Glutamatergic neuron (in vitro differentiated cells): Measurements from ENCODE around the gene OR6C4. TPM values are rescaled to one million over a fixed set of nuclear protein-coding genes. Genes with fewer than 3 reads are reported as not detected.
"Not testable (repeated sequence)": the region's sequence is repeated elsewhere in the genome, so short reads cannot be mapped to it uniquely, and the experiment has no call there.

Experiments used
- DNase-seq: peaks from one replicate; pipeline ENCODE4 v3.0.0; 2022
- H3K27ac Mint-ChIP-seq: one replicate; pipeline ENCODE4 v1.8.0; 2020; ENCODE audit warnings: mild to moderate bottlenecking, mixed read lengths, inconsistent platforms; ENCODE audit not compliant: unreplicated experiment
- H3K27me3 Mint-ChIP-seq: one replicate; pipeline ENCODE4 v1.8.0; 2020; ENCODE audit warnings: mild to moderate bottlenecking, moderate library complexity, mixed read lengths, inconsistent platforms; ENCODE audit not compliant: unreplicated experiment
- H3K36me3 Mint-ChIP-seq: one replicate; pipeline ENCODE4 v1.8.0; 2020; ENCODE audit warnings: mild to moderate bottlenecking, mixed read lengths, inconsistent platforms; ENCODE audit not compliant: unreplicated experiment
- H3K4me1 Mint-ChIP-seq: one replicate; pipeline ENCODE4 v1.8.0; 2020; ENCODE audit warnings: mild to moderate bottlenecking, low read depth, mixed read lengths, inconsistent platforms; ENCODE audit not compliant: unreplicated experiment
- H3K4me3 Mint-ChIP-seq: one replicate; pipeline ENCODE4 v1.8.0; 2020; ENCODE audit warnings: mild to moderate bottlenecking, mixed read lengths, inconsistent platforms; ENCODE audit not compliant: unreplicated experiment
- H3K9me3 Mint-ChIP-seq: one replicate; pipeline ENCODE4 v1.8.0; 2020; ENCODE audit warnings: mild to moderate bottlenecking, moderate library complexity, mixed read lengths, inconsistent platforms; ENCODE audit not compliant: unreplicated experiment
- CTCF ChIP-seq: fragments of 200-600 bp; sonication (generic); IDR thresholded peaks from one replicate; pipeline ENCODE4 v1.5.0; 2021; ENCODE audit not compliant: partially characterized antibody, unreplicated experiment
- total RNA-seq: library from RNA; stranded (reverse); fragmentation: NEBNext Ultra II Directional; extraction: Animal tissue kit (Norgen Biotek cat#: 25700); gene quantifications from one replicate; pipeline ENCODE4 v1.2.1, GENCODE V29; 2021; ENCODE audit not compliant: unreplicated experiment

OR6C4 gene
- total RNA-seq, 1 donor from 2014 or later: not detected

- Mint-ChIP-seq H3K27me3 (peaks cover 1% of the 10 kb centered on the region), H3K9me3 (no peaks in the 10 kb centered on the region)
Measured at GRCh38 chr12:55548756-55549155, 646 bp upstream of the OR6C4 start.

GRCh38 chr12:55554296-55554695 lies 4.9 kb downstream of the OR6C4 start:
- no peaks in the 10 kb centered on the region for H3K27me3 Mint-ChIP-seq
- no peaks in the 10 kb centered on the region for H3K9me3 Mint-ChIP-seq
- H3K36me3 Mint-ChIP-seq: peaks cover 9% of the 10 kb centered on the region
- no peak overlapping the region for H3K4me3 Mint-ChIP-seq
- no peak for TF ChIP-seq CTCF
- H3K27ac Mint-ChIP-seq: no peak overlapping the region
- no peak for DNase-seq
- no peaks in the 10 kb centered on the region for H3K4me1 Mint-ChIP-seq

More at GRCh38 chr12:55548756-55549155, 646 bp upstream of the OR6C4 start:
- no peaks in the 10 kb centered on the region for H3K4me1 Mint-ChIP-seq
- no peak for DNase-seq
- H3K27ac Mint-ChIP-seq: no peak overlapping the region
- H3K36me3 Mint-ChIP-seq: peaks cover 11% of the 10 kb centered on the region
- no peak overlapping the region for H3K4me3 Mint-ChIP-seq
- TF ChIP-seq CTCF: no peak

- H3K4me3 Mint-ChIP-seq, H3K27ac Mint-ChIP-seq, H3K4me1 Mint-ChIP-seq, DNase-seq, H3K27me3 Mint-ChIP-seq: not testable (repeated sequence)
- H3K36me3 Mint-ChIP-seq: peaks cover 27% of the 10 kb centered on the region
- peaks cover 17% of the 10 kb centered on the region for H3K9me3 Mint-ChIP-seq
Measured at GRCh38 chr12:55570060-55570459, 20.7 kb downstream of the OR6C4 start.

GRCh38 chr12:55570689-55571088 lies 21.3 kb downstream of the OR6C4 start:
- not testable (repeated sequence) for H3K27ac Mint-ChIP-seq, DNase-seq, H3K4me1 Mint-ChIP-seq, H3K27me3 Mint-ChIP-seq, H3K4me3 Mint-ChIP-seq
- Mint-ChIP-seq H3K36me3 (peaks cover 27% of the 10 kb centered on the region), H3K9me3 (peaks cover 17% of the 10 kb centered on the region)

- Mint-ChIP-seq H3K27ac (no peak within 1 kb of the TSS), H3K27me3 (no peaks in the 10 kb centered on the region), H3K36me3 (peaks cover 25% of the 10 kb centered on the region), H3K4me3 (no peak within 1 kb of the TSS), H3K4me1 (no peaks in the 10 kb centered on the region), H3K9me3 (peaks cover 16% of the 10 kb centered on the region)
- no peak for DNase-seq
- TF ChIP-seq CTCF: no peak
Measured at GRCh38 chr12:55572168-55572567, 22.8 kb downstream of the OR6C4 start, which contains the start of gene OR2AP1. Gene OR2AP1 (plus strand): TSS chr12:55572468. CDS start chr12:55574415, 1,947 bp downstream.

- H3K4me1 Mint-ChIP-seq: no peaks in the 10 kb centered on the region
- peaks cover 4% of the 10 kb centered on the region for H3K36me3 Mint-ChIP-seq
- no peak for DNase-seq
- TF ChIP-seq CTCF: no peak
- H3K27me3 Mint-ChIP-seq: no peaks in the 10 kb centered on the region
- peaks cover 3% of the 10 kb centered on the region for H3K9me3 Mint-ChIP-seq
- H3K27ac Mint-ChIP-seq: no peak overlapping the region
- no peak overlapping the region for H3K4me3 Mint-ChIP-seq
Measured at GRCh38 chr12:55582066-55582465, 32.7 kb downstream of the OR6C4 start.
